ENCODE results near the gene DMD. TPM values are rescaled to one million over a fixed set of nuclear protein-coding genes. Genes with fewer than 3 reads are reported as not detected.

Gene DMD
- total and polyA plus RNA-seq, 2 donors (not counting 1 experiment from before 2014, with no cell fraction given) = 2.0 to 51.8 TPM

DNA sequence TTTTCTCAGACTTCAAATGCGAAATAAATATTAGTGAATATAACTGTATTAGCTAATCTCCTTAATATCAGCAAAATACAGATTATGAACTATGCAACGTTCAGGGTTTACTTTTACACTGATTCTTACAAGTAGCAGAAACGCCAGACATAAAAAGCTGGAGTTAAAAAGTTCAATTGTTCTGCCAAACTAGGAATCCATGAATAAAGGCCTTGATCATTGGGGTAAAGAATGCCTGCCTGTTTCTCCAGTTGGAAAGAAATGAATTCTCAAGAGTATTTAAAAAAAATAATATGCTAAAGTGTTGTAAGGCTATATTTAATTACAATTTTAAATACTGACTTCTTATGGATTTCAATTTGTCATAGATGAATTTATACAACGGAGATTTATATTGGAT lies 612.2 kb downstream of the DMD start:
- ChIA-PET POLR2A (no interaction called here), CTCF (no interaction called here)
- H2AFZ ChIP-seq (ENCODE audit: insufficient read depth, low read depth, low read length, poor library complexity, severe bottlenecking) = no peak overlapping the region
- no peaks in the 10 kb centered on the region for H3K36me3 ChIP-seq (replicated peaks in 1 of 2; ENCODE audit: control extremely low read depth in 1 of 2, control insufficient read depth in 1 of 2, extremely low read depth in 1 of 2, insufficient read depth in 2 of 2, low read length in 1 of 2)
- H3K4me3 Mint-ChIP-seq = no peak overlapping the region
- no peak overlapping the region for H3K4me2 ChIP-seq (replicated peaks; ENCODE audit: low read depth, low read length, poor library complexity, severe bottlenecking)
- H3K27ac ChIP-seq (ENCODE audit: low read length in 2 of 2) = no peak overlapping the region
- H3K27ac Mint-ChIP-seq = no peak overlapping the region
- H3K27me3 Mint-ChIP-seq = no peaks in the 10 kb centered on the region
- no peak for ATAC-seq (ENCODE audit: low read depth)
- WGBS (ENCODE audit: insufficient coverage) = no CpG with 5 or more reads among the region's 4 CpGs
- no peaks in the 10 kb centered on the region for H3K79me2 ChIP-seq (ENCODE audit: control insufficient read depth, insufficient read depth, low read length)
- no peaks in the 10 kb centered on the region for H3K9me3 ChIP-seq (ENCODE audit: control extremely low read depth in 1 of 3, control insufficient read depth in 2 of 3, insufficient read depth in 1 of 3, low read length in 2 of 3)
- DNase-seq = no peak
- no peaks in the 10 kb centered on the region for H4K20me1 ChIP-seq (ENCODE audit: control insufficient read depth, insufficient read depth, low read length, poor library complexity, severe bottlenecking)
- no peaks in the 10 kb centered on the region for H3K9me3 Mint-ChIP-seq (ENCODE audit: insufficient read depth)
- H3K27me3 ChIP-seq (replicated peaks in 1 of 4; ENCODE audit: control extremely low read depth in 1 of 4, control insufficient read depth in 3 of 4, insufficient read depth in 4 of 4, low read length in 3 of 4) = no peaks in the 10 kb centered on the region
- intact Hi-C loops (cut with micrococcal nuclease) = no loop called here
- H3K9ac ChIP-seq (ENCODE audit: low read length) = no peak overlapping the region
- no peaks in the 10 kb centered on the region for H3K4me1 Mint-ChIP-seq
- H3K4me1 ChIP-seq (ENCODE audit: control insufficient read depth in 2 of 2, insufficient read depth in 2 of 2, low read length in 2 of 2) = no peaks in the 10 kb centered on the region
- no peak overlapping the region for H3K4me3 ChIP-seq (ENCODE audit: control extremely low read depth in 1 of 5, extremely low read depth in 1 of 5, insufficient read depth in 1 of 5, low read depth in 2 of 5, low read length in 4 of 5)
- no peak for TF ChIP-seq EZH2 (IDR thresholded peaks at IDR 0.05; ENCODE audit: borderline replicate concordance, insufficient read depth, low read depth, low read length, poor library complexity, severe bottlenecking)
- TF ChIP-seq, protein P1, sequence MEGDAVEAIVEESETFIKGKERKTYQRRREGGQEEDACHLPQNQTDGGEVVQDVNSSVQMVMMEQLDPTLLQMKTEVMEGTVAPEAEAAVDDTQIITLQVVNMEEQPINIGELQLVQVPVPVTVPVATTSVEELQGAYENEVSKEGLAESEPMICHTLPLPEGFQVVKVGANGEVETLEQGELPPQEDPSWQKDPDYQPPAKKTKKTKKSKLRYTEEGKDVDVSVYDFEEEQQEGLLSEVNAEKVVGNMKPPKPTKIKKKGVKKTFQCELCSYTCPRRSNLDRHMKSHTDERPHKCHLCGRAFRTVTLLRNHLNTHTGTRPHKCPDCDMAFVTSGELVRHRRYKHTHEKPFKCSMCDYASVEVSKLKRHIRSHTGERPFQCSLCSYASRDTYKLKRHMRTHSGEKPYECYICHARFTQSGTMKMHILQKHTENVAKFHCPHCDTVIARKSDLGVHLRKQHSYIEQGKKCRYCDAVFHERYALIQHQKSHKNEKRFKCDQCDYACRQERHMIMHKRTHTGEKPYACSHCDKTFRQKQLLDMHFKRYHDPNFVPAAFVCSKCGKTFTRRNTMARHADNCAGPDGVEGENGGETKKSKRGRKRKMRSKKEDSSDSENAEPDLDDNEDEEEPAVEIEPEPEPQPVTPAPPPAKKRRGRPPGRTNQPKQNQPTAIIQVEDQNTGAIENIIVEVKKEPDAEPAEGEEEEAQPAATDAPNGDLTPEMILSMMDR (IDR thresholded peaks at IDR 0.05) = no peak

DNA sequence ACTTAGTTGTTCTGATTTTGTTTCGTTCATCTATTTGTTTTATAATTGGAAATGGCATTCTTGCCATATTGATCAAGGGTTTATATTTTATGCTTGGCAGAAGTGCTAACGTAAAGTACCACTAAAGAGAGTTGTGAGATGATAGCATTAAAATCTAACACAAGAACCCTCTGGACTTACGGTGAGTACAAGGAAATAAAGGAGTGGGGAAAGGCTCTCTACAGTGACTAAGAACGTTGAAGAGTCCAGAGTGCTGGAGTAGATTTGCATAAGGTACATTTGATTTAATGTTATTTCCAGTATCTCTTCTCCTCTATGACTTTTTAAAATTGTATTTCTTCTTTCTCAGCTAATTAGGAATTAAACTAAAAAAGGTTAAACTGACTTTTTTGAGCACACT lies 612.6 kb downstream of the DMD start:
- Histone ChIP-seq H3K36me3 (replicated peaks in 1 of 2; ENCODE audit: control extremely low read depth in 1 of 2, control insufficient read depth in 1 of 2, extremely low read depth in 1 of 2, insufficient read depth in 2 of 2, low read length in 1 of 2) (no peaks in the 10 kb centered on the region), H3K4me3 (ENCODE audit: control extremely low read depth in 1 of 5, extremely low read depth in 1 of 5, insufficient read depth in 1 of 5, low read depth in 2 of 5, low read length in 4 of 5) (no peak overlapping the region), H3K27ac (ENCODE audit: low read length in 2 of 2) (no peak overlapping the region), H3K27me3 (replicated peaks in 1 of 4; ENCODE audit: control extremely low read depth in 1 of 4, control insufficient read depth in 3 of 4, insufficient read depth in 4 of 4, low read length in 3 of 4) (no peaks in the 10 kb centered on the region), H4K20me1 (ENCODE audit: control insufficient read depth, insufficient read depth, low read length, poor library complexity, severe bottlenecking) (no peaks in the 10 kb centered on the region), H3K9me3 (ENCODE audit: control extremely low read depth in 1 of 3, control insufficient read depth in 2 of 3, insufficient read depth in 1 of 3, low read length in 2 of 3) (no peaks in the 10 kb centered on the region), H3K79me2 (ENCODE audit: control insufficient read depth, insufficient read depth, low read length) (no peaks in the 10 kb centered on the region), H3K4me2 (replicated peaks; ENCODE audit: low read depth, low read length, poor library complexity, severe bottlenecking) (no peak overlapping the region), H3K4me1 (ENCODE audit: control insufficient read depth in 2 of 2, insufficient read depth in 2 of 2, low read length in 2 of 2) (no peaks in the 10 kb centered on the region), H3K9ac (ENCODE audit: low read length) (no peak overlapping the region), H2AFZ (ENCODE audit: insufficient read depth, low read depth, low read length, poor library complexity, severe bottlenecking) (no peak overlapping the region)
- H3K27ac Mint-ChIP-seq = no peak overlapping the region
- ChIA-PET POLR2A (no interaction called here), CTCF (no interaction called here)
- intact Hi-C loops (cut with micrococcal nuclease) = no loop called here
- no peaks in the 10 kb centered on the region for H3K4me1 Mint-ChIP-seq
- H3K9me3 Mint-ChIP-seq (ENCODE audit: insufficient read depth) = no peaks in the 10 kb centered on the region
- WGBS (ENCODE audit: insufficient coverage) = no CpG with 5 or more reads among the region's 4 CpGs
- ATAC-seq (ENCODE audit: low read depth) = no peak
- no peak overlapping the region for H3K4me3 Mint-ChIP-seq
- H3K27me3 Mint-ChIP-seq = no peaks in the 10 kb centered on the region
- DNase-seq = no peak
- TF ChIP-seq EZH2 (IDR thresholded peaks at IDR 0.05; ENCODE audit: borderline replicate concordance, insufficient read depth, low read depth, low read length, poor library complexity, severe bottlenecking) = no peak
- TF ChIP-seq, protein P1 (IDR thresholded peaks at IDR 0.05) = no peak
